IPS-18a (cell line): ENCODE data around the gene CLEC19A.
A peak's percentile ranks its signal among the peaks of the same experiment; 100 is the strongest.

Source experiments
- H3K27ac ChIP-seq: one replicate; pipeline ENCODE4 v1.5.1; 2013; ENCODE audit warnings: low read length
- H3K27me3 ChIP-seq: one replicate; pipeline ENCODE4 v1.6.1; 2013; ENCODE audit warnings: mild to moderate bottlenecking, low read length; ENCODE audit not compliant: control insufficient read depth, insufficient read depth
- H3K36me3 ChIP-seq: one replicate; pipeline ENCODE4 v1.6.1; 2013; ENCODE audit warnings: low read depth, low read length; ENCODE audit not compliant: control insufficient read depth
- H3K4me1 ChIP-seq: one replicate; pipeline ENCODE4 v1.6.1; 2013; ENCODE audit warnings: low read depth, low read length; ENCODE audit not compliant: control insufficient read depth
- H3K4me3 ChIP-seq: one replicate; pipeline ENCODE4 v1.5.1; 2013; ENCODE audit warnings: low read length
- H3K9ac ChIP-seq: one replicate; pipeline ENCODE4 v1.6.1; 2013; ENCODE audit warnings: mild to moderate bottlenecking, low read length, moderate library complexity
- H3K9me3 ChIP-seq: one replicate; pipeline ENCODE4 v1.6.1; 2013; ENCODE audit warnings: low read depth, low read length; ENCODE audit not compliant: control insufficient read depth

The CLEC19A gene

DNA sequence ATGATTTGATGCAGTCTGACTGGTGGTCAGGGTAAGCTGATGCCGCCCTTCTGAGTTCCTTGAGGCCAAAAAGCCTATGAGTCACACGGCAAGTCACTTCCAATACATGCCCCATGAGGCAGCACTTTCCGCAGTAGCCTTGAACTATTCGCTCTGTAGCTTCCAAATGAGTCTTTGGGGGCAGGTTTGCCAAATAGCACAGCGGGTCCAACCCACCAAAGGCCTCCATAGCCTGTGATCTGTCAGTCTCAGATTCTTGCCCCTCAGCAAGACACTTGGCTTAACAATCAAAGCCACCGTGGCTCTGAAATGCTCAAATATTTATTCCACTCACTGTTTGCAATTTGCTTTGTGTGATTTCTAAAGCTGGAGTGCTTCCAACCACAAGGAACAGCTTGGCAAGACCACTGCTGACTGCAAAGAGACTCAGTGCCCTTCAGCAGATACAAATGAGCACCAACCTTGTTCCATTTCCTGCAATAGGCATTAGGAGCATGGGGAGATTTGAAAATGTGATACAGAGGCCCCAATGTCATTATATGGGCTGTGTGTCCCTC, 45.4 kb downstream of the CLEC19A start:
- no peak overlapping the region for H3K27ac ChIP-seq
- no peaks in the 10 kb centered on the region for H3K36me3 ChIP-seq
- H3K27me3 ChIP-seq, result no peaks in the 10 kb centered on the region
- no peak overlapping the region for H3K4me3 ChIP-seq
- H3K9ac ChIP-seq, result no peak overlapping the region
- H3K4me1 ChIP-seq, result no peaks in the 10 kb centered on the region
- H3K9me3 ChIP-seq, result no peaks in the 10 kb centered on the region

DNA sequence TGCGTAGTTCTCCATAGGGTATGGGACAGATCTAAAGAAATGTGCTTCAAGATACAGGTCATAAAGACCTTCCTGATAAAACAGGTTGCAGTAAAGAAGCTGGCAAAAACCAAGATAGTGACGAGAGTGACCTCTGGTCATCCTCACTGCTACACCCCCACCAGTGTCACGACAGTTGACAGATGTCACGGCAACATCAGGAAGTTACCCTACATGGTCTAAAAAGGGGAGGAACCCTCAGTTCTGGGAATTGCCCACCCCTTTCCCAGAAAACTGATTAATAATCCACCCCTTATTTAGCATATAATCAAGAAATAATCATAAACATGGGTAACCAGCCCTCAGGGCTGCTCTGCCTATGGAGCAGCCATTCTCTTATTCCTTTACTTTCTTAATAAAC, 46.3 kb downstream of the CLEC19A start:
- H3K27ac ChIP-seq, result no peak overlapping the region
- H3K27me3 ChIP-seq, result no peaks in the 10 kb centered on the region
- no peak overlapping the region for H3K9ac ChIP-seq

DNA sequence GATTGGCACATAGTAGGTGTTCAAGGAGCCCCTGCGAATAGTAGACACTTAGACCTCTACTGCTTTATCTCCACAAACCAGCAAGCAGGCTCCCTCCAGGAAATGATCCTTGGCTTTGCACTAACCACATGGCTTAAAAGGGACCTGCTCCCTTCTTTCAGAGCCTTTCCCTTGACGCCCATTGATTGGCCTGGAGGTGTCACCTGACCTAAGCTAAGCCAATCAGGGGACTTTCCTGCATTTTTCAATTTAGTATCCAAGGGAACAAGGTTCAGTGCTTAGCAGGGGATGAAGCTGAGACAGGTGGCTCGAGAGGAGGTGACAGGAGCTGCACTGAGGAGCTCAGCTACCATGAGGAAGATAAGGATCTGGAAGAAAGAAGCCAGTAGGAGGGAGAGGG, 52.8 kb downstream of the CLEC19A start:
- no peak overlapping the region for H3K4me3 ChIP-seq

More for the DNA sequence above, 46.3 kb downstream of the CLEC19A start:
- Histone ChIP-seq H3K36me3 (no peaks in the 10 kb centered on the region), H3K4me1 (no peaks in the 10 kb centered on the region), H3K4me3 (no peak overlapping the region), H3K9me3 (no peaks in the 10 kb centered on the region)

DNA sequence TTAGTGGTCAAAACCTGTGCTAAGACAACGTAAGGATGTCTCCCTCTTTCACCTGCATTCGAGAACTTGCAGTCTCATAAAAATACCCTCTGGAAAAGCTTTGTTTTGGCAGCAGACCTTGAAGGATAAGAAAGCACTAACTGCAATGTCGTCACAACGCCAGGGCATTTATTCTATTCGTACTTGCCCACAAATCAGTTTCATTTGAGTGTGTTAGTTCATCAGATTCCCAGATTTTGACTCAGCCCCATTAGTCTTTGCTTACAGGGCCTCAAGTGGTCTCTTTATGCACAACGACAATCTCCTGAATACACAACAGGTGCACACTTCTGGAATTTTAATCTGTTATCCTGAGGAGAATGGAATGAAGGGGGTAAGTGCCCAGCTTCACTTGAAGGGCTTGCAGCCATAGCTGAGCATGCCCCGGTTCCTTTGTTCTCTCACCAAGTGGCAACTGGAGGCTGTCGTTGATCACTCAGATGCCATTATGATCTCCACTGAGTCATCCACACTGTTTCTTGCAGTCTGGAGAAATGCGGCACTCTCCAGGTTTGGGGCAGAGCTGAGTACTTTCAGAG, 58.8 kb downstream of the CLEC19A start:
- Histone ChIP-seq H3K4me1 (peaks cover 24% of the 10 kb centered on the region), H3K27me3 (no peaks in the 10 kb centered on the region)

More for the DNA sequence above, 52.8 kb downstream of the CLEC19A start:
- no peaks in the 10 kb centered on the region for H3K27me3 ChIP-seq
- H3K36me3 ChIP-seq, result no peaks in the 10 kb centered on the region
- no peaks in the 10 kb centered on the region for H3K9me3 ChIP-seq
- H3K4me1 ChIP-seq, result no peaks in the 10 kb centered on the region
- no peak overlapping the region for H3K9ac ChIP-seq
- H3K27ac ChIP-seq, result no peak overlapping the region

DNA sequence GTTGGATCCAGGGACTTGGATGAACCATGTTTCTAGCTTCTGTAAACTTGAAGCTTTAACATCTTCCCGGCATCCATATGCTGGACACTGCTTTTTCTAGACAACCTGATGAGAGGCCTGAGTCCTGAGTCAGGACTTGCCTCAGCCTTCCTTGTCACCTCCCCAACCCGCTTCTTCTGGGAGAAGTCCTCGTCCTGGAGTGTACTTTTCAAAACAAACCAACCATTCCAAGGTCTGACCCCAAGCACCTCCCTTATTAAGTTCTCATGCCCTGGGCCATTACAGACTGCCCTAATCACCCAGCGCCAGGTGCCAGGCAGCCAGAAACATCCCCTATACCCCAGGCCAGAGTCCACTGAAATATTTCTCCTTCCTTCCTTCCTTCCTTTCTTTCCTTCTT, 59.4 kb downstream of the CLEC19A start:
- Histone ChIP-seq H3K4me3 (no peak overlapping the region), H3K9ac (no peak overlapping the region), H3K9me3 (no peaks in the 10 kb centered on the region), H3K27ac (no peak overlapping the region), H3K4me1 (peaks cover 27% of the 10 kb centered on the region), H3K27me3 (no peaks in the 10 kb centered on the region), H3K36me3 (no peaks in the 10 kb centered on the region)

More for the DNA sequence above, 58.8 kb downstream of the CLEC19A start:
- H3K9ac ChIP-seq, result no peak overlapping the region
- no peak overlapping the region for H3K4me3 ChIP-seq
- H3K9me3 ChIP-seq, result no peaks in the 10 kb centered on the region
- H3K27ac ChIP-seq, result no peak overlapping the region
- no peaks in the 10 kb centered on the region for H3K36me3 ChIP-seq

DNA sequence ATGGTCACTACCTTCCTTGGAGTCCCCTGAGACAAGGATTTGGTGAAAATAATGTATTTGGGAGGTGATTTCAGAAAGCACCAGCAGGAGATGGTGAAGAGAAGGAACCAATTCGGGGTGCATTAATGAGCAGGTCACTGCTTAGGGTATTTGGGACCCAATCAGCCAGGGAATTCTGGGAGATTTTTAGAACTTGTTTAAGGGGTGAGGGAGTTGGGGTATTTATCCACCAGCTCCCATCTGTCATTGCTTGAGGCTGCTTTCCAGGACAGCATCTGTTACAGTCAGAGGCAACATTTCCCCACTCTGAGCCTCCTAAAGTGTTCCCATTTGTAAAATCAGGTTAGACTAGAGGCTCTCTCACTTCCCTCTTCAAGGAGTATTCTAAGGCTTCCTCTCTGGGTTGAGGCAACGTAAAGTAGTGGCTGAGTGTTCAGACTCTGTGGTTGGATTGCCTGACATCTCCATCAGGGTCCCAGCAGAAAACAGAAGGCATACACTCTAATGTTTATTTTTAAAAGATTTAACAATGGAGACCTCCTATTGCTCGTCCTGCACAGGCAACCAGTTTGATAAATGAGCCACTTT, 60.9 kb downstream of the CLEC19A start:
- no peak overlapping the region for H3K9ac ChIP-seq
- peaks cover 27% of the 10 kb centered on the region for H3K4me1 ChIP-seq
- no peak overlapping the region for H3K27ac ChIP-seq
- H3K4me3 ChIP-seq, result no peak overlapping the region
- H3K36me3 ChIP-seq, result no peaks in the 10 kb centered on the region
- no peaks in the 10 kb centered on the region for H3K27me3 ChIP-seq
- H3K9me3 ChIP-seq, result no peaks in the 10 kb centered on the region

DNA sequence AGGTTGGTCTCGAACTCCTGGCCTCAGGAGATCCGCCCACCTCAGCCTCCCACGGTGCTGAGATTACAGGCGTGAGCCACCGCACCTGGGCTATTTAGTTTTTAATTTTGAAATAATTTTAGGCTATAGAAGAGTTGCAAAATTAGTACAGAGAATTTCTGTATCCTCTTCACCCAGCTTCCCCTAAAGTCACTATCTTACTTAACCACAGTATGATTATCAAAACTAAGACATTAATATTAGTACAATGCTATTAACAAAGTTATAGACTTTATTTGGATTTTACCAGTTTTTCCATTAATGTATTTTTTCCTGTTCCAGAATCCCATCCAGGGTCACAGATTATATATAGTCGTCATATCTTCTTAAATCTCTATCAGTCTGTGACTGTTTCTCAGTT, 62.6 kb downstream of the CLEC19A start:
- H3K27ac ChIP-seq, result no peak overlapping the region
- H3K4me3 ChIP-seq, result peak overlapping the region; percentile 29
- H3K9me3 ChIP-seq, result no peaks in the 10 kb centered on the region
- no peak overlapping the region for H3K9ac ChIP-seq
- H3K27me3 ChIP-seq, result no peaks in the 10 kb centered on the region
- H3K36me3 ChIP-seq, result no peaks in the 10 kb centered on the region
- H3K4me1 ChIP-seq, result peaks cover 27% of the 10 kb centered on the region

DNA sequence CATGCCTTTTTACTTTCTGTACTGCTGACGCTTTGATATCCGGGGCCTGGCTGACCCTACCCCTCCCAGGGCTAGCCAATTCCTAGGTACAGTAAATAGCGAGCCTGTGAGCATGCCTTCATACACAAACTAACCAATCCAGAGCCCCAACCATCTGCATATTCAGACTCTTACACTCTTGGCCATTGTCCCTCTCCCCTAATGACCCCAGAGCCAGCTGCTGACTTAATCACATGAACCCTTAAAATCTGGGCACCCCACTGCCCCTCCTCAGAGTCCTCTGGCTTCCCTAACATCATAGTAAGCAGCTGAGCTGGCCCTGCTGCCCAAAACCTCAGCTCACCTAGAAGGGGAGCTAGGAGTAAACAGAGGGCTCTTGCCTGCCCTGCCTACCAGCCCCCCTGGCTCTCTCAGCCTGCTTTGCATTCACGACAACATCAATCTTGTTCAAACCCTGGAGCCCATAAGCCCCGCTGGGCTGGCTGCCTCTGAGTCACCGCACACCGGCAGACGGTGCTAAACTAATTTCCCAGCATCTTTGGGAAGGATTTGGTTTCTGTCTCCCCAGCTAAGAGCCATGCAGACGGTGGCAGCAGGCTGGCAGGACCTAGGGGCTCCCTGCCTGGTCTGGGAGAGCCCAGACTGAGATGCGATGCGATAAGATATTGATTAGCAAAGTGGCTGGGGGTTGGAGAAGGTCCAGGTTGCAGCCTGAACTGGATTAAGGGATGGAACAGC, 63.2 kb downstream of the CLEC19A start:
- peak overlapping the region; percentile 6 for H3K9ac ChIP-seq
- H3K27ac ChIP-seq, result no peak overlapping the region
- H3K27me3 ChIP-seq, result no peaks in the 10 kb centered on the region
- H3K36me3 ChIP-seq, result no peaks in the 10 kb centered on the region
- H3K4me1 ChIP-seq, result peaks cover 27% of the 10 kb centered on the region
- H3K4me3 ChIP-seq, result peak overlapping the region; percentile 29
- no peaks in the 10 kb centered on the region for H3K9me3 ChIP-seq

DNA sequence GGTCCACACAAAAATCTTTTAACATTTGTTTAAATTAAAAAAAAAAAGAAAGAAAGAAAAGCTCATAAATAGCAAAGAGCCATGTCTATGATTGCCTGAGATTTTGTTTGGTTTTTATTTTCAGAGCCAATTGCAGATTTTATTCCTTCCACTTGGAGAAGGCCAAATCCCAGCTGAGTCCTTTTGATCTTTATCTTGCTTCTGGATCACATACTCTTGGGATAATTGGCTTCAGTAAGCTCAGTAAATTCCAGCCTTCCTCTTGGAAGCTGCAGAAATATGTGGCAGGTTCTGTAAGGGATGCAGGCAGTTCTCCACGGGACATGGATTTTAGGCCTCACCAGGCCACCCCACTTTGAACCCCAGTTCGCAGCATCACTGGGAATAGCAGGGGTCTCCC, 68.8 kb downstream of the CLEC19A start:
- no peaks in the 10 kb centered on the region for H3K9me3 ChIP-seq
- H3K4me3 ChIP-seq, result no peak overlapping the region
- H3K4me1 ChIP-seq, result peaks cover 2% of the 10 kb centered on the region
- no peaks in the 10 kb centered on the region for H3K36me3 ChIP-seq
- H3K9ac ChIP-seq, result no peak overlapping the region
- H3K27ac ChIP-seq, result no peak overlapping the region
- H3K27me3 ChIP-seq, result no peaks in the 10 kb centered on the region

DNA sequence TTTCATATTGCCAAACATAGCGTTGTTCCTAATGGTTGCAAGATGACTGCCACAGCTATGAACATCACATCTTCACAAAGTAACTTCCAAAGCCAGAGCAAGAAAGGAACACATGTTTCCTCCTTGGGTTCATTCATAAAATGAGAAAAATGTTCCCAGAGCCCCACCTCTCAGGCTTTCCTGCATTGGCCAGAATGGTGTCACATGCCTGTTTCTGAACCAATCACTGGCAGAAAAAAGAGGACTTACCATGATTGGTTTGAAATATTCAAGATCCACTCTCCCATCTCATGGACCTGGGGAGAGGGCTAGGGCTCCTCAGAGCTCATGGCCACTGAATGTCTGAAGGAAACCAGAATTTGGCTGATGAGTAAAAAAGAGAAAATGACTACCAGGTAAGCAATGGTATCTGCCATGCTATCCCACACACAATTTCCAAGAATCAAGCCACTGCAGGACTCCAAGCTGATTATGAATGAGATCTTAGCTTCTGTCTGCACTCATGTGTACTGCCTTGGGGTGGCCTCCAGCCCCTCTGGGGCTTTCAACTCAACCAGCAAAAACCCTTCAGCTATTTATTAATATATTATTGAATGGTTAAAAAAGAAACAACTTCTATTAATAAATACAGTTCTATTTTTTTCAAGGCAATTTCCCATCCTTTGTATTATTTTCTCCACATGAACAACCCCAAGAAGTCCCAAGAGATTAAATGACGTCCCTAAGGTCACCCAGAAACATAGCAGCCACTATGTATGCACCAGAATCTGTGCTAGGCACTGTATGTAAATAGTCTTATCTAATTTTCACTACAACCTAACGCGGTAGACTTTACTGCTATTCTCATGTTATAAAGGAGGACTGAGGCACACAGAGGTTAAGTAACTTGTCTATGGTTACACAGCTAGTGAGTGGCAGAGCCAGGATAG, 70.8 kb downstream of the CLEC19A start:
- no peak overlapping the region for H3K9ac ChIP-seq
- H3K9me3 ChIP-seq, result no peaks in the 10 kb centered on the region
- H3K4me1 ChIP-seq, result no peaks in the 10 kb centered on the region
- no peak overlapping the region for H3K4me3 ChIP-seq
- no peaks in the 10 kb centered on the region for H3K27me3 ChIP-seq
- H3K27ac ChIP-seq, result no peak overlapping the region
- no peaks in the 10 kb centered on the region for H3K36me3 ChIP-seq

DNA sequence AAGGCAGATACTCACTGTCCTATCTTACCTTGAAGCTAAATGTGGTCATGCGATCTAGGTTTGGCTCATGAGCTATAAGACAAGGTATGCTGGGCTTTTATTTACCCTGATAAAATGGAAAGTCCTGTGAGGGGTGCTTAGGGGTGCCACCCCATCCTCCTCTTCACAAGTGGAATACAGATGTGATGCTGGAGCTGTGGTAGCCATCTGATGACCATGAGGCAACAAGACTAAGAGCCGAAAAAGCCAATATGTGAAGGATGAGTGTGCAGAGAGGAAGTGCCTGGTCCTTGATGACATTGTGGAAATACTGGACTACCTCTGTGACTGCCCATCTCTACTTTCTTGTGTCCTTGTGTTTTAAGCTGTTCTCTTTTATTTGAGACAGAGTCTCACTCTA, 74.0 kb downstream of the CLEC19A start:
- no peaks in the 10 kb centered on the region for H3K36me3 ChIP-seq
- H3K4me1 ChIP-seq, result no peaks in the 10 kb centered on the region
- H3K4me3 ChIP-seq, result no peak overlapping the region
- no peak overlapping the region for H3K9ac ChIP-seq
- no peaks in the 10 kb centered on the region for H3K9me3 ChIP-seq
- no peak overlapping the region for H3K27ac ChIP-seq
- H3K27me3 ChIP-seq, result no peaks in the 10 kb centered on the region
